Measurements from ENCODE around the gene CA7.

Gene CA7

GRCh38 chr16:66899310-66899944 lies 55.2 kb downstream of the CA7 start:
- no peak for DNase-seq

GRCh38 chr16:66899945-66900710 lies 55.9 kb downstream of the CA7 start:
- no peak for DNase-seq

- DNase-seq: no peak
Measured at GRCh38 chr16:66900721-66901441, 56.7 kb downstream of the CA7 start.

GRCh38 chr16:66901626-66902025 lies 57.4 kb downstream of the CA7 start:
- DNase-seq: no peak

GRCh38 chr16:66902648-66903543 lies 58.7 kb downstream of the CA7 start:
- DNase-seq: no peak

Data from NCI-H2081 (cell line).